Measurements from ENCODE around the gene SEPTIN12.

- no peak for TF ChIP-seq REST (IDR thresholded peaks at IDR 0.05; ENCODE audit: borderline replicate concordance)
- no peak for TF ChIP-seq CTCF (IDR thresholded peaks at IDR 0.05; ENCODE audit: poor library complexity, severe bottlenecking)
- TF ChIP-seq EZH2 (IDR thresholded peaks at IDR 0.05; ENCODE audit: borderline replicate concordance, insufficient read depth, low read length, poor library complexity, severe bottlenecking) = no peak
- no peak for TF ChIP-seq EP300 (conservative IDR thresholded peaks at IDR 0.05; ENCODE audit: poor library complexity, severe bottlenecking)
- no peak for TF ChIP-seq RAD21 (conservative IDR thresholded peaks at IDR 0.05)
Measured at GRCh38 chr16:4785758-4786433, 2.2 kb downstream of the SEPTIN12 start.

Data from neural cell (in vitro differentiated cells).